Prostate gland (tissue), 2 donors: ENCODE results near the gene MBNL1.

ENCODE experiments used
- POLR2A ChIP-seq: fragments of 450-650 bp; IDR thresholded peaks from one replicate; pipeline ENCODE4 v1.6.1; 2016; ENCODE audit warnings: antibody characterized with exemption, mild to moderate bottlenecking
- POLR2AphosphoS5 ChIP-seq: sonication (generic); formaldehyde crosslinking; IDR thresholded peaks from one replicate; pipeline ENCODE4 v1.6.1; 2017; ENCODE audit warnings: antibody characterized with exemption
- TF ChIP-seq, protein P1 (sequence below), 4 experiments: fragments of 200-600 bp in 2 of 4; fragments of 450-650 bp in 2 of 4; sonication (generic) in 2 of 4; IDR thresholded peaks; 1 replicate in 3 of 4; 2 replicates in 1 of 4; pipeline ENCODE4 v1.5.1; 2016 to 2019; ENCODE audit warnings: antibody characterized with exemption in 4 of 4, mild to moderate bottlenecking in 2 of 4, moderate library complexity in 2 of 4

- TF ChIP-seq, protein P1, sequence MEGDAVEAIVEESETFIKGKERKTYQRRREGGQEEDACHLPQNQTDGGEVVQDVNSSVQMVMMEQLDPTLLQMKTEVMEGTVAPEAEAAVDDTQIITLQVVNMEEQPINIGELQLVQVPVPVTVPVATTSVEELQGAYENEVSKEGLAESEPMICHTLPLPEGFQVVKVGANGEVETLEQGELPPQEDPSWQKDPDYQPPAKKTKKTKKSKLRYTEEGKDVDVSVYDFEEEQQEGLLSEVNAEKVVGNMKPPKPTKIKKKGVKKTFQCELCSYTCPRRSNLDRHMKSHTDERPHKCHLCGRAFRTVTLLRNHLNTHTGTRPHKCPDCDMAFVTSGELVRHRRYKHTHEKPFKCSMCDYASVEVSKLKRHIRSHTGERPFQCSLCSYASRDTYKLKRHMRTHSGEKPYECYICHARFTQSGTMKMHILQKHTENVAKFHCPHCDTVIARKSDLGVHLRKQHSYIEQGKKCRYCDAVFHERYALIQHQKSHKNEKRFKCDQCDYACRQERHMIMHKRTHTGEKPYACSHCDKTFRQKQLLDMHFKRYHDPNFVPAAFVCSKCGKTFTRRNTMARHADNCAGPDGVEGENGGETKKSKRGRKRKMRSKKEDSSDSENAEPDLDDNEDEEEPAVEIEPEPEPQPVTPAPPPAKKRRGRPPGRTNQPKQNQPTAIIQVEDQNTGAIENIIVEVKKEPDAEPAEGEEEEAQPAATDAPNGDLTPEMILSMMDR (IDR thresholded peaks at IDR 0.05): no peak
- TF ChIP-seq POLR2AphosphoS5: no peak
- TF ChIP-seq POLR2A: no peak
Observed at GRCh38 chr3:152299249-152299976, 30.7 kb downstream of the MBNL1 start.
